ENCODE data around the gene ARHGAP26. TPM values are rescaled to one million over a fixed set of nuclear protein-coding genes. Genes with fewer than 3 reads are reported as not detected.

ARHGAP26 gene
- total RNA-seq, 1 donor from 2014 or later: 8.9 TPM

- H3K27me3 Mint-ChIP-seq (ENCODE audit: low read depth): no peaks in the 10 kb centered on the region
- DNase-seq (ENCODE audit: low spot score in 2 of 2, unreplicated experiment in 2 of 2): no peak
- peaks cover 29% of the 10 kb centered on the region for H3K4me1 Mint-ChIP-seq
- no peaks in the 10 kb centered on the region for H3K36me3 Mint-ChIP-seq
- H3K4me3 Mint-ChIP-seq: no peak overlapping the region
- no peaks in the 10 kb centered on the region for H3K9me3 Mint-ChIP-seq
- H3K27ac Mint-ChIP-seq: no peak overlapping the region
- TF ChIP-seq, protein P1, sequence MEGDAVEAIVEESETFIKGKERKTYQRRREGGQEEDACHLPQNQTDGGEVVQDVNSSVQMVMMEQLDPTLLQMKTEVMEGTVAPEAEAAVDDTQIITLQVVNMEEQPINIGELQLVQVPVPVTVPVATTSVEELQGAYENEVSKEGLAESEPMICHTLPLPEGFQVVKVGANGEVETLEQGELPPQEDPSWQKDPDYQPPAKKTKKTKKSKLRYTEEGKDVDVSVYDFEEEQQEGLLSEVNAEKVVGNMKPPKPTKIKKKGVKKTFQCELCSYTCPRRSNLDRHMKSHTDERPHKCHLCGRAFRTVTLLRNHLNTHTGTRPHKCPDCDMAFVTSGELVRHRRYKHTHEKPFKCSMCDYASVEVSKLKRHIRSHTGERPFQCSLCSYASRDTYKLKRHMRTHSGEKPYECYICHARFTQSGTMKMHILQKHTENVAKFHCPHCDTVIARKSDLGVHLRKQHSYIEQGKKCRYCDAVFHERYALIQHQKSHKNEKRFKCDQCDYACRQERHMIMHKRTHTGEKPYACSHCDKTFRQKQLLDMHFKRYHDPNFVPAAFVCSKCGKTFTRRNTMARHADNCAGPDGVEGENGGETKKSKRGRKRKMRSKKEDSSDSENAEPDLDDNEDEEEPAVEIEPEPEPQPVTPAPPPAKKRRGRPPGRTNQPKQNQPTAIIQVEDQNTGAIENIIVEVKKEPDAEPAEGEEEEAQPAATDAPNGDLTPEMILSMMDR (IDR thresholded peaks at IDR 0.05; ENCODE audit: unreplicated experiment): no peak
These were observed 457.1 kb downstream of the ARHGAP26 start for GRCh38 chr5:143227301-143227700.

GRCh38 chr5:143228597-143229293 lies 458.6 kb downstream of the ARHGAP26 start:
- Mint-ChIP-seq H3K27ac (no peak overlapping the region), H3K4me3 (no peak overlapping the region), H3K27me3 (ENCODE audit: low read depth) (no peaks in the 10 kb centered on the region), H3K9me3 (no peaks in the 10 kb centered on the region), H3K36me3 (no peaks in the 10 kb centered on the region), H3K4me1 (peaks cover 14% of the 10 kb centered on the region)
- no peak for DNase-seq (ENCODE audit: low spot score in 2 of 2, unreplicated experiment in 2 of 2)
- TF ChIP-seq, protein P1 (IDR thresholded peaks at IDR 0.05; ENCODE audit: unreplicated experiment): no peak

- TF ChIP-seq, protein P1 (IDR thresholded peaks at IDR 0.05; ENCODE audit: unreplicated experiment): no peak
- no peaks in the 10 kb centered on the region for H3K9me3 Mint-ChIP-seq
- H3K4me3 Mint-ChIP-seq: no peak overlapping the region
- no peaks in the 10 kb centered on the region for H3K27me3 Mint-ChIP-seq (ENCODE audit: low read depth)
- H3K36me3 Mint-ChIP-seq: no peaks in the 10 kb centered on the region
- no peak overlapping the region for H3K27ac Mint-ChIP-seq
- no peak for DNase-seq (ENCODE audit: low spot score in 2 of 2, unreplicated experiment in 2 of 2)
- H3K4me1 Mint-ChIP-seq: peaks cover 8% of the 10 kb centered on the region
These were observed 459.3 kb downstream of the ARHGAP26 start for GRCh38 chr5:143229426-143229895.

DNA sequence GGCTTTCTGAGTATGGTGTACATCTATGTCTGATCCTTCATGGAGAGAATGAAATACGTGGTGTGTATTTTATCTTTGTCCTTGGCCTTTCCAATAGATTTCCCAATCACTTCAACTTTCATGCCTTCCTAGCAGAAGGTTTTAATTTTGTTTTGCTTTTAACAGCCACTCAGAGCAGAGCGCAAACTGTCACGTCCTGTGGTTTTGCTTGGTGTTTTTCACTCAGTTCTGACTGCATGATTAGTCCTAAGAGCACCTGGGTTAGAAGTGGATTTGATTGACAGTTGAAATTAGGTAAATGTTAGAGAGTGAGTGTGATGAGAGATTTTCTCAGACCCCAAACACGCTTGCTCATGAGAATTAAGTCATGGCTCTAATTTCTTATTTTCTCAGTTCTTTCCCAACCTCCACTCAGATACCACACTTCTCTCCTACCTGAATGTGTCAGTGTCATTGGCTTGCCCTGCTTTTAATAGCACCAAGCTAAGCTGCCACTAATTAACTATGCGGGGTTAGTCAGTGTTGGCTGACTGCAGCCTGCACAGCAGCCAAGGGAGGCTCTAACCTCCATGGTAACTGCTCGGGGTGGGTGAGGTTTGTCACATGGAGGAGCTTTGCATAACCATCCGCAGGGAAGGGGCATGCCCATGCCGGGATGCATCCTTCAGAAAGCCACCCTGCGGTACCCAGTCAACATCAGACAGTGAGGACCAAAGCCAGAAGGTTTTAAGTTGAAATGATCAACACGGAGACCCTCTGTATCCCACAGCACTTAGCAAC lies 459.9 kb downstream of the ARHGAP26 start:
- no peak overlapping the region for H3K27ac Mint-ChIP-seq
- DNase-seq (ENCODE audit: low spot score in 2 of 2, unreplicated experiment in 2 of 2): no peak
- no peaks in the 10 kb centered on the region for H3K36me3 Mint-ChIP-seq
- peaks cover 4% of the 10 kb centered on the region for H3K4me1 Mint-ChIP-seq
- no peak overlapping the region for H3K4me3 Mint-ChIP-seq
- H3K9me3 Mint-ChIP-seq: no peaks in the 10 kb centered on the region
- H3K27me3 Mint-ChIP-seq (ENCODE audit: low read depth): no peaks in the 10 kb centered on the region
- TF ChIP-seq, protein P1 (IDR thresholded peaks at IDR 0.05; ENCODE audit: unreplicated experiment): no peak

GRCh38 chr5:143230676-143230996 lies 460.5 kb downstream of the ARHGAP26 start:
- no peak overlapping the region for H3K4me3 Mint-ChIP-seq
- H3K36me3 Mint-ChIP-seq: no peaks in the 10 kb centered on the region
- DNase-seq (ENCODE audit: low spot score in 2 of 2, unreplicated experiment in 2 of 2): no peak
- no peak overlapping the region for H3K27ac Mint-ChIP-seq
- H3K27me3 Mint-ChIP-seq (ENCODE audit: low read depth): no peaks in the 10 kb centered on the region
- peaks cover 4% of the 10 kb centered on the region for H3K4me1 Mint-ChIP-seq
- no peaks in the 10 kb centered on the region for H3K9me3 Mint-ChIP-seq
- TF ChIP-seq, protein P1 (IDR thresholded peaks at IDR 0.05; ENCODE audit: unreplicated experiment): no peak

Data from mesothelial cell of epicardium (in vitro differentiated cells).